Endometrium (tissue), 2 donors: ENCODE data around the gene SRSF3.
"Not testable (repeated sequence)": the region's sequence is repeated elsewhere in the genome, so short reads cannot be mapped to it uniquely, and the experiment has no call there.

Experiments used
- FAIRE-seq: peaks from 2 replicates; lab custom pipeline; 2012; peaks lifted over from hg19 to GRCh38; lab: Jason Lieb, UNC
- donor health status: control.
- donor health status: control.

The SRSF3 gene

DNA sequence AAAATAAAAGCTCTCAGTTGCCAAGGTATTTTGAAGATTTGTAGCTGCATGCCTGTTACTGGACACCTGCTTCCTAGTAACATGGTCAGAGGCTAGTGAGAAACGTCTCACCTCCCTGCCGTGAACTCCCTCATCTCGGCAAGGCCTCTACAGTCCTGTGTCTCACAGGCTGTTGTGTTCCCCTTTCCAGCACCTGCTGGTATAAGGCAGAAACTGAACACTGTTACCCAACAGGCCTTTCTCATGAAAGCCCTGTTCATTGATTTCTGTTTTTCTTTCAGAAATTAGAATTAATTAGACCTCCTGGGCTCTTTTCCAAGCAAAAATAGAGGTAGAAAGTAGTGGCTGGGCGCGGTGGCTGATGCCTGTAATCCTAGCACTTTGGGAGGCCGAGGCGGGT, 17.6 kb upstream of the SRSF3 start:
- FAIRE-seq = no peak

DNA sequence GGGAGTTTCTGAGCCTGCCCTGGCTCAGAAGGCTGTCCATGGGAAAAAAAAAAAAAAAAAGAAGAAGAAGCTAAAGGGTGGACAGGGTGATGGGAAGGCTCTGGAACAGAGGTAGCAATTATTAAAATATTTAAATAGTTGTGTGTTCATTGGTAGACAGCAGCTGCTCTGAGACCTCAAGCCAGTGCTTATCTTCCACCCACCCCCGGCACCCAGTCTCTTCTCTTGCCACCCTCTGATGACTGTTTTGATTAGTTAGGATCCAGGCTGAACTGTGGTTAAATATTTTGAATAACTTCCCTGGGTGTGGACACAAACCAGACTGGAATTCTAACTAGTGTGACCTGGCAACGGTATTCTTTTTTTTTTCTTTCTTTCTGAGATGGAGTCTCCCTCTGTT, 16.9 kb upstream of the SRSF3 start:
- no peak for FAIRE-seq

DNA sequence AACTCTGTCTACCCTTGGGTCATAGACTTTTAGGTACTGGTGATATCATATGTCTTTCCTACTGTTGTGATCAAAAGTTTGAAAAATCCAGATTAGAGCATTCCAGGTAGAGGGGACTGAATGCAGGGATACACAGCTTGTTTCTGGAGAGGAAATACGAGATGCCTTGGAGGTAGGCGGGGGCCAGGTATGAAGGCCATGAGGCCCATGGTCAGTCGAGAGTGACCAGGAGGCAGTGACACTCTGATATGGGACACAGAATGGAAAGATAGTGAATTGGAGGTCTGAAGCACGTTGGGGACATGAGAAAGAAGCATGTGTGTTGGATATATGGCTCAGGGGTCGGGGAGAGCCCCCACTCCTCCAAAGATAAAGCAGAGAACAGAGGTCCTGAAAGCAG, 16.1 kb upstream of the SRSF3 start:
- FAIRE-seq = no peak

DNA sequence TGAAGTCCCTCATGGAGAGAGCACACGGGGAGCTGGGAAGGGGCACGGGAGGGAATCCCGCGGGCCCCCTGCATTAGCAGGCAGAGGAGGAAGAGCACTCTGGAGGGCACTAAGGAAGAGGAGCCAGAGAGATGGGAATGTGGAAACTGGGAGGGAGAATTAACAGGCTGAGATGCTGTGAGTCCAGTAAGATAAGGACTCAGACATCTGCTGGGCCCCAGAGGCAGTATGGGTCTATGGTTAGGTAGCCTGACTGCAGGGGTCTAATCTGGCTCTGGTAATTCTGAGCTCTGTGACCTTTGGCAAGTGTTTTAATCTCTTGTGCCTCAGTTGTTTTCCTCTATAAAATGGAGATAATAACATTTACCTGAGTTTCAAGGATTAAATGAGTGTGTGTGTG, 15.7 kb upstream of the SRSF3 start:
- FAIRE-seq = no peak

DNA sequence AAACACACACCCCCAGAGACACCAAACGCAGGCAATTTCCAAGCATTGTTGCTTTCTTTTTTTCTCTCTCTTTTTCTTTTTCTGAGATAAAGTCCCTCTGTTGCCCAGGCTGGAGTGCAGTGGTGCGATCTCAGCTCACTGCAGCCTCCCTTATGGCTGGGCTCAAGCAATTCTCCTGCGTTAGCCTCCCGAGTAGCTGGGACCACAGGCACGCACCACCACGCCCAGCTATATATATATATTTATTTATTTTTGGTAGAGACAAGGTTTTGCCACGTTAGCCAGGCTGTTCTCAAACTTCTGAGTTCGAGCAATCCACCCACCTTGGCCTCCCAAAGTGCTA, 14.0 kb upstream of the SRSF3 start:
- no peak for FAIRE-seq

DNA sequence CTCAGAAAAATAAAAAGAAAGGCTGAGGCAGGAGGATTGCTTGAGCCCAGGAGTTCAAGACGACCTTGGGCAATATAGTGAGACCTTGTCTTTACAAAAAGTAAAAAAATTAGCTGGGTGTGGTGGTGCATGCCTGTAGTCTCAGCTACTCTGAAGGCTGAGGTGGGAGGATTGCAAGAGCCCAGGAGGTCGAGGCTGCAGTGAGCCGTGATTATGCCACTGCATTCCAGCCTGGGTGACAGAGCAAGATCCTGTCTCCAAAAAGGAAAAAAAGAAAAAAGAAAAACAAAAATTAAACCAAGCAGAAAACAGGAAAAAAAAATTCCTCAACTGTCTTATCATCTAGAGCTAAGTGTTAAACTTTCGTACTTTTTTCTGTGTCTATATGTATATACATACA, 12.4 kb upstream of the SRSF3 start:
- no peak for FAIRE-seq

DNA sequence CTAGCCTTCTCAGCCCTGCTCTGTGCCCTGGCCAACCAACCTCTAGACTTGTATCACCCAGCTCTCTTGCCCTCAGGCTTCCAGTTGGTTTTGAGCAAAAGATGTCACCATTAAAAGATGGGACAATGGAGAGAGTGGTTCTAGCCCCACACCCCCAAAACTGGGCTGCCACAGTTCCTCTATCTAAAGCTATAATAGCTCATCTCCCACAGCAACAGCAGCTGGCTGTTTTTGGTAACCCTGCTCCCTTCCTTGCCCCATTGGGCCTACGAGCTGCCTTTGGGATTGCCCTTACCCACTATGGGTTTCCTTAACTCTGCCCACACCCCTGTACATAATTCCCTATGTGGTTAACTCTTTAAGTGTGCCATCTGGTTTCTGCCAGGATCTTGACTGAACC, 7.6 kb upstream of the SRSF3 start:
- FAIRE-seq = no peak

DNA sequence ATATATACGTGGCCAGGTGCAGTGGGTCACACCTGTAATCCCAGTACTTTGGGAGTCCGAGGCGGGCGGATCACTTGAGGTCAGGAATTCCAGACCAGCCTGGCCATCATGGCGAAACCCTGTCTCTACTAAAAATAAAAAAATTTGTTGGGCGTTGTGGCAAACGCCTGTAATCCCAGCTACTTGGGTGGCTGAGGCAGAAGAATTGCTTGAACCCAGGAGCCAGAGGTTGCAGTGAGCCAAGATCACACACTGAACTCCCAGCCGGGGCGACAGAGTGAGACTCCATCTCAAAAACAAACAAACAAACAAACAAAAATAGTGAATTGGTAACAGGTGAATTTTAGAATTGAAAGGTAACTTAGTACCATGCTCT, 5.1 kb upstream of the SRSF3 start:
- FAIRE-seq = not testable (repeated sequence)

DNA sequence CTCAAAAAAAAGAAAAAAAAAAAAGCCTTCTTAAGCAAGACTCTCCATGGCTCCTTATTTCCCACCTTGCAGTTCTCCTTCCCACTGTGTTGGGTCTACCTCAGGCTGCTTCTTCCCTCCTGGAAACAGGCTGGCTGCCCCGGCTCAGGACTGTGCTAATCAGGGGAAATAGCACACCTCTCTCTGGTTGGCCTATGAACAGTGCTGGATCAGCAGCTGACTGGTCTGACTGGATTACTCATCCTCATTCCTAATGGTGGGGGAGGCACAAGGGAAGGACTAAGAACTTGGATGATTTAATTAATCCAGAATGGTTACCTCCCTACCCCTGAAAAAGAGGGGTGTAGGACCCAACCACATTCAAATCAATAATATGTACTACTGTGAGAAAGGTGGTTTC, 3.9 kb upstream of the SRSF3 start:
- FAIRE-seq = no peak

DNA sequence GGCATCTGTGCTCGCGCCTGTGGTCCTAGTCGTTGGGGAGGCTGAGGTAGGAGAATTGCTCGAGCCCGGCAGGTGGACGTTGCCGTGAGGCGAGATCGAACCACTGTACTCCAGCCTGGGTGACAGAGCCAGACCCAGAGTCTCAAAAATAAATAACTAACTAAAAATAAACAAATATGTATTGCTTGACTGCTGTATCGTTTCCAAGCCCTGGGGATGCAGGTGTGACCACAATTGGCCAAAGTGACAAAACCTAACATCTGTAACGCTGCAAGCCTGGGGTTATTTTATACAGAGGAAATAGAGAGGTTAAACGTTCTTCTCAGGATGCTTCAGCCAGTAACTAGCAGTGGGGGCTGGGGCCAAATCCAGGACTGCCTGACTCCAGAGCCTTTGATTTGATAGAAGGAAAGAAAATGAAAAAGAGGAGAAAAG, 1.9 kb upstream of the SRSF3 start:
- FAIRE-seq = no peak

DNA sequence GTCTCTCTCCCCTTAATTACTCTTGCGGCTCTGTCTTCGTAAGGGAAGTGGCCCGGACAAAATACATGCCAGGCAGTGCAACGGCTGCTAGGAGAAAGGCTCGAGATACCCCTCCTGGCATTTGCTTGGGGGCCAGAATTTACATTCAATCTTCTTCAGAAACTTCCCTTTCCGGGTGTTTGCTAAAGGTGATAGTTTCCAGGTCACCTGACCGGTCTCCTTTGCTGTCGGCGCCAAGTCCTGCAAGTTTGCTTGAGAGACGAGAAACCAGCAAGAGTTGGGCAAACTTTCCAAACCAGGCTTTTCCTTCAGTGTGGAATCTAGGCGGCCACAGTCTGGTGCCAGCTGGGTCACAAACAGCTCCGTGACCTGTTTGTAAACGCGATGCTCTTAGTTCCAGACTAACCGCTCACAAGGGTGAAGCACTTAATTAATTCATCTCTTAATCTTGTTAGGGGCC, 563 bp upstream of the SRSF3 start:
- FAIRE-seq = no peak

DNA sequence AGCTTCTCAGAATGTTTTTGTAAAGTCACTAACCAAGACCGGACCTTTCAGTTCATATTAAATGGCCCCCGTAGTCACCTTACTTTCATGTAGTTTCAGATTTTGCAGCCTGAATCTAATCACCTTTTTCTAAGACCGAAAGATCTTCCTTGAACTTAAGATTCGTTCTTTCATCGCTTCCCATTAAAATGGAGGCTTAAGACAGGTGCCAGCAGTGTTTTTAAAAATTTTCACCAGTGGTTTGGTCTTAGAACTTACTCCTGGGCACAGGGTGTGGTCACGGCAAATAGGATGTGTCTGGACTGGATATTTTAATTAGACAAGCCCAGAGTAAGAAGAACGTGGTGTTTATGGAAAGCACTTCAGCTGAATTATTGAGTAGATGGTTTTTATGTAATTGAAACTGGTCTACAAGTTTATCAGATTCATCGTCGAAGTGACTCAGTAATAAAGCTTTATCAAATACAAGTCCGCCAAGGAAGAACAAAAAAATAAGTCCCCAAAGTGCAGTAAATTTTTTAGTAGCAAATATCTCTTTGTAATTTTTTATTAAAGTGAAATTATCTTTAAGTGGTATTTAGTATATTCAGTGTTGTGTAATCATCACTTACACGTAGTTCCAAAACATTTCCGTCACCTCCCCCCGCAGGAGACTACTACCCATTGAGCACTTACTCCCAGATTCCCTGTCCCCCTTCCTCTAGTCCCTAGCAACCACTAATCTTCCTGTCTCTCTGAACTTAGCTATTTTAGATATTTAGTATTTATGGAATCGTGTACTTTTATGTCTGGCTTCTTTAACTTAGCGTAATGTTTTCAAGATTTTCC, 868 bp downstream of the SRSF3 start:
- FAIRE-seq = no peak

DNA sequence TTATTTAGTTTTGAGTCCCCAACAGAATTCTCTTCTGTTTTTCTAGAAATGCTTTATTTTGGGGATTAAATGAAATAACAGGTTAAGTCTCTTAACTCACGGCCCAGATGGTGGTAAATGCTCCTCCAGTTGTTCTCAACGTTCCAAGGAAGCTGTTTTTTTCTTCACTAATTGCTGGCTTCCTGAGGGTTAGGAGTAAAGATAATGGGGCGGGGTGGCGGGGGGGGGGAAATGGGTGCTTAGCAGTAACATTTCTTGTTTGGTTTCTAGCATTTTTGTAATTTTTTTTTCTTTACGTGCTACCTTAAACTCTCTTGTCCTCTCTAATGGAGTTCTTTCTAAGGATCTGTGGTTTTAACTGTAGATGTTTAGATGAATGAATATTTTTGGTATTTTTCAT, 2.2 kb downstream of the SRSF3 start:
- FAIRE-seq = no peak

DNA sequence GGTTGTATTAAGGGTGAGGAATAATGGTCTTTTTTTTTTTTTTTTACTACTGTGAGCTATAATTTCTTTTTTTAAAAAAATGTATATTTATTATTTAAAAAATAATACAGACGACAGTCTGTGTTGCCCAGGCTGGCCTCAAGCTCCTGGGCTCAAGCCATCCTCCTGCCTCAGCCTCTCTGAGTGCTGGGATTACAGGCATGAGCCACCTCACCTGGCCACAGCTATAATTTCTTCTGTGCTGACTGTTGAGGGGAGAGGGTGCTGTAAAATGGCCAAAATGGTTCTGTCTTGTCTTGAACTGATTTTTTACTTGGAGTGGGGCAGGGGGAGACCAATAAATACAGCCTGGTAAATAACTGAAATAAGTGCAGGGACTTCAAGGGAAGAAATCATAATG, 3.6 kb downstream of the SRSF3 start:
- no peak for FAIRE-seq

DNA sequence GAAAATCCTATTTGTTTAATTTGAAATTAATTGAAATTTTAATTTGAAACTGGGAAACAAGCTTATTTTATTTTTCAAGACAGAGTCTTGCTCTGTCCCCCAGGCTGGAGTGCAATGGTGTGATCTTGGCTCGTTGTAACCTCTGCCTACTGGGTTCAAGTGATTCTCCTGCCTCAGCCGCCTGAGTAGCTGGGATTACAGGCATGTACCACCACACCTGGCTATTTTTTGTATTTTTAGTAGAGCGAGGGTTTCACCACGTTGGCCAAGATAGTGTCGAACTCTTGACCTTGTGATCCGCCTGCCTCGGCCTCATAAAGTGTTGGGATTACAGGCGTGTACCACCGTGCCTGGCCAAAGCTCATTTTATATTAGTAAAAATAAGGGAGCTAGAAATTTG, 4.2 kb downstream of the SRSF3 start:
- FAIRE-seq = no peak

DNA sequence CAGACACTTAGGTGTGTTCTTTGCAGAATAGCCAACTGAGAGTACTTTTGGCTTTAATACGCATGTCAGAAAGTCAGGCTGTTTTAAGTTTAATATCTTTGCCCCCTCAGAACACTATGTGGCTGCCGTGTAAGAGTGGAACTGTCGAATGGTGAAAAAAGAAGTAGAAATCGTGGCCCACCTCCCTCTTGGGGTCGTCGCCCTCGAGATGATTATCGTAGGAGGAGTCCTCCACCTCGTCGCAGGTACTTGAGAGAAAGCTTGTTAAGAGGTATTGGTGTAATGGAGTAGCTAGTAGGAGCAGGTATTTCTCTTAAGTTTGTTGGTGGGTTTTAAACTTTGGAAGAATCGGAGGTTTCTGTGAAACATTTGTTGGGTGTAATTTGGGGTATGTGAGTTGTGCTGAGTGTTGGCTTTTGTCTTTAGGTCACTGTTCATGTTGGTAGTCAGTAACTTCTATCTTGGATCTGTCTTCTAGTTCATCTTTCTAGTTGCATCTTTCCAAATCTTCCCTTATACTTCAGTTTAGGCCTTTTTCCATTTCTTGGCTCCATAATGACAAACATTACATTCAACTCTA, 4.7 kb downstream of the SRSF3 start:
- FAIRE-seq = no peak

DNA sequence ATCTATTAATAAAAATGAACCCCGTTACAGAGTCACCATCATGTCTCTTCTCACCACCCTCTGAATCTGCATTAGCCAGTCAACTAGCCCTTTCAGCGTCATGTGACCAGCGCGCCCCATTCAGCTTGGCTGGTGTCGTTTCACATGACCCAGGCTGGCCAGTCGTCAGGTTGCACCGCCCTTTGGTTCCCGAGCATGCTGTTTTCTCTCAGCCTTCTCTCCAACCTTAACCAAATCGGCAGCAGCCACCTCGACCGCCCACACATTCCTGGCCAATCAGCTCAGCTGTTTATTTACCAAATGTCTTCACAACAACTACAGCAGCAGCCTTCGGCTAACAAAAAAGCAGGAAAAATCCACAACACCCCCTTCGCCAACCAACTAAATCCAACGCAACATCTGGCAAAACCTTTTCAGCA, 5.6 kb downstream of the SRSF3 start:
- FAIRE-seq = no peak

DNA sequence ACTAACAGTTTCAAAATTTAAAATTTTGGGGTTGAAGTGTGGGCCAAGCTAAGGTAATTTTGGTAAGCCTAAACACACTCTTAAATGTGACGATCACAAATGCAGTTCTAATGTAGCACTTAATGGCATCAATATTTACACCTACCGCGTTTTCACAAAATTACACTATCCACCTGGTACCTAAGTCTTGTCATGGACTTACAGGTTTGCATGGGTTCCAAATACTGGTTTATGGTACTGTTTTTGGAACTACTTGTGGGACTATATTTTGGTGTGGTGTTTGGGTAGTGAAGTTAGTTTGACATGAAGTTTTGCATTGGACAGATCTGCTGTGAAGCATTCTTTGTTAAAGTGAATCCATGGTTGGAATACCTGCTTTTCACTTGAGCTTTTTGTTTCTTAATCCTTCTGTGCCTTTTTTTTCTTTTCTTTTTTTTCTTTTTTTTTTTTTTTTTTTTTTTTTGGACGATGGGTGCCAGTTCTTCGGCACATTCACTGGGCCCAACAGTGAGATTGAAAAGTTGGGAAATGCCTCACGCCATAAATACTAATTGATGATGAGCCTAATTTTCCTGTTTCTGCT, 6.5 kb downstream of the SRSF3 start:
- no peak for FAIRE-seq

DNA sequence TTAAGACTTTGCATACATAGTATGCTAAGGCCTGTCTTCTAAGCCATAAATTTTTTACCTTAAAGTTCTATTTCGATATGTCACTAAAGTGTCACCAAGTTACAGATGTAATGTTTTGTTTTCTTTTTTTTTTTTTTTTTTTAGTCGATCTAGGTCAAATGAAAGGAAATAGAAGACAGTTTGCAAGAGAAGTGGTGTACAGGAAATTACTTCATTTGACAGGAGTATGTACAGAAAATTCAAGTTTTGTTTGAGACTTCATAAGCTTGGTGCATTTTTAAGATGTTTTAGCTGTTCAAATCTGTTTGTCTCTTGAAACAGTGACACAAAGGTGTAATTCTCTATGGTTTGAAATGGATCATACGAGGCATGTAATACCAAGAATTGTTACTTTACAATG, 7.7 kb downstream of the SRSF3 start:
- FAIRE-seq = peak; percentile 58

DNA sequence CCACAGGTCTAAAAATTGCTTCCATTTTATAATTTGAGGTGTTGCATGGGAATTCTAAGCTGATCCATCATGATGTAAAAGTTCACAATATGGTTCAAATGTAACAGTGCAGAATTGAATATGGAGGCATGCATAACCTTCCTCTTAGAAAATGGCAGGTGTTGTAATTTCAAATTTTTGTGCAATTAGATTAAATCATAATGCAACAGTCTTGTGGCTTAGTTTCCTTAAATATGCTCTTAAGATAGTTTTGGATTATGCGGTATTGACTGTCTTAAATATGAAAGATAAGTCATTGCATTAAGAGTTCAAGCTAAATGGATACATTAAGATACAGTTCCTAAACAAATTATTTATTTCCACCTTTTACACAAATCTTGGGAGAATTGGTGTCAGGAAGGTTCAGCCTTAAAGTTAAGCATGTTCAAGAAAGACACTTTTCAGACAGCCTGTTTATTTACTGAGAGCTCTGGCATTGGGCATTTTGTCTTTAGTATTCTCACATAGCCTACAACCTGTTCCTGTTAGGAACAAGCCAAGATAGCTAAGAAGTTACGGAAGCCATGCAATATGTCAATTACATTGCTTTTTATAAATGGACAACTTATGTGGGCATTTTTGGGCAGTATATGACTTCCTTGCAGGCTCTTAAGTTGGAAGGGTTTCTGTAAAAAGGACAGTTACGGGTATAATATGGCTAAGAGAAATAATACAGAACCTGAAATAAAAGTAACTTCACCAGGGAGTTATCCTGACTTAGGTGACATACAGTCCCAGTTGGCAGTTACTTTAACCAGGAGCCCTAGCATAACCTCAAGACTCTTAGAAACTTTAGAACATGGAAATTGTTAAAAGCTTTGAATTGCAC, 9.3 kb downstream of the SRSF3 start:
- no peak for FAIRE-seq

DNA sequence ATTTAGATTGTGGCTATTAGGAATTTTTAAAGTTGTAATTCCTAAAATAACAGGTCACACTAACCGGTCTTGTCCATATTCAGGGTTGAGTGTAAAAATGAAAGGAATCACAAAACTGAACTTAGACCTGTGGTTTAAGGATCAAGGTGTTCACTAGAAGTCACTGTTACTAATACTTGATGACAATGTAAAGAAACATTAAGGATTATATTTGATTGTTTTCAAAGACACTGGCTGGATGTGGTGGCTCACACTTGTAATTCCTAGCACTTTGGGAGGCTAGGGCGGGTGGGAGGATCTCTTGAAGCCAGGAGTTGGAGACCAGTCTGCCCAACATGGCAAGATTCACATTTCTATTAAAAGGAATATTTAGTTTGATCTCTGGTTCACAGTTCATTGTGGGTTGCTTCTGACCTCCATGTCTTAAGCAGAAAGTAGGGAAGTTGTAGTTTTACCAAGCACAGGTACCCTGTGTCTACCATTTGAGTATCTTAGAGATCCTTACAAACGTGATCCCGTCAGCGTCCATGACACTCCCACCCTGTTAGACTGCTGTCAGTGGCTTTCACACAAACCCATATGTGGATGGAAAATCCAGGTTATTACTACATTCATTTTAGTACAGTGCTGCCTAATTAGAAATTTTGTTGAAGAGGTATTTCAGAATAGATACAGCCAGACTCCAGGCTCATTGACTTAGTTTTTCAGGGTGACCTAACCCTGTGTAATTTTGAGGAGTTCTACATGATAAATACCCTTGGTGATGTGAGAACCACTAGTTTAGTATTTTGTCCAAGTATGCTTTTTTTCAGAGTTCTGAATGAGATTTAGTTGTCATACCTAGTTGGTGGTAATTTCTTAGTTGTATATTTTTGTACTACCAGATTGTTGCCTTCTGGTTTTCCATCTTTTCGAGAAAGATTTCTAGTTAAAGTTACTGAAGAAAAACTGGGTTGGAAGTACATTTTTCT, 10.2 kb downstream of the SRSF3 start:
- FAIRE-seq = no peak

DNA sequence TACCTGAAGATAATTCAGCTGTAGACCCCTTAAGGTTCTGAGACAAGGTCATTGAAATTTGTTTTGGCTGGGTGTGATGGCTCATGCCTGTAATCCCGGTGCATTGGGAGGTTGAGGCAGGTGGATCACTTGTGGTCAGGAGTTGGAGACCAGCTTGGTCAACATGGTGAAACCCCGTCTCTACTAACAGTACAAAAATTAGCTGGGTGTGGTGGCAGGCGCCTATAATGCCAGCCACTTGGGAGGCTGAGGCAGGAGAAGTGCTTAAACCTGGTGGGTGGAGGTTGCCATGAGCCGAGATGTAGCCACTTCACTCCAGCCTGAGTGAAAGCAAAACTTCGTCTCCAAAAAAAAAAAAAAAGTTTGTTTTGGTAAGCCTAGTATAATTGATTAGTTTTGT, 11.0 kb downstream of the SRSF3 start:
- FAIRE-seq = no peak
